GM06990 (cell line): Measurements from ENCODE around the gene GSE1.

ENCODE experiments used
- DNase-seq: peaks from one replicate; pipeline ENCODE4 v3.0.0-alpha.2; 2011; ENCODE audit not compliant: insufficient read length; ENCODE audit errors: extremely low read depth
- H3K27me3 ChIP-seq: replicated peaks from 2 replicates; pipeline ENCODE4 v1.6.0; 2011; ENCODE audit warnings: low read length; ENCODE audit not compliant: control insufficient read depth, insufficient read depth
- H3K36me3 ChIP-seq: 2 replicates; pipeline ENCODE4 v1.5.1; 2011; ENCODE audit warnings: low read length; ENCODE audit not compliant: control insufficient read depth, insufficient read depth
- H3K4me3 ChIP-seq: replicated peaks from 2 replicates; pipeline ENCODE4 v1.5.1; 2011; ENCODE audit warnings: low read depth, mild to moderate bottlenecking, control low read depth, low read length
- CTCF ChIP-seq: IDR thresholded peaks from 2 replicates; pipeline ENCODE4 v1.5.1; 2011; ENCODE audit warnings: low read length, control low read depth, mild to moderate bottlenecking, inconsistent platforms; ENCODE audit not compliant: insufficient read depth, poor library complexity, severe bottlenecking

Gene GSE1

GRCh38 chr16:85624646-85625045 lies 11.5 kb downstream of the GSE1 start:
- no peak for DNase-seq
- peaks cover 6% of the 10 kb centered on the region for H3K36me3 ChIP-seq
- H3K27me3 ChIP-seq = no peaks in the 10 kb centered on the region
- no peak for TF ChIP-seq CTCF
- no peak overlapping the region for H3K4me3 ChIP-seq

GRCh38 chr16:85625053-85625452 lies 11.9 kb downstream of the GSE1 start:
- Histone ChIP-seq H3K4me3 (no peak overlapping the region), H3K36me3 (peaks cover 6% of the 10 kb centered on the region), H3K27me3 (no peaks in the 10 kb centered on the region)
- no peak for TF ChIP-seq CTCF
- DNase-seq = no peak

- no peak for TF ChIP-seq CTCF
- H3K27me3 ChIP-seq = no peaks in the 10 kb centered on the region
- no peak overlapping the region for H3K4me3 ChIP-seq
- no peak for DNase-seq
- peaks cover 6% of the 10 kb centered on the region for H3K36me3 ChIP-seq
These were observed 12.5 kb downstream of the GSE1 start for GRCh38 chr16:85625485-85626117.

- Histone ChIP-seq H3K36me3 (peaks cover 6% of the 10 kb centered on the region), H3K4me3 (no peak overlapping the region), H3K27me3 (no peaks in the 10 kb centered on the region)
- DNase-seq = no peak
- TF ChIP-seq CTCF = no peak
These were observed 13.3 kb downstream of the GSE1 start for GRCh38 chr16:85626191-85626981.

DNA sequence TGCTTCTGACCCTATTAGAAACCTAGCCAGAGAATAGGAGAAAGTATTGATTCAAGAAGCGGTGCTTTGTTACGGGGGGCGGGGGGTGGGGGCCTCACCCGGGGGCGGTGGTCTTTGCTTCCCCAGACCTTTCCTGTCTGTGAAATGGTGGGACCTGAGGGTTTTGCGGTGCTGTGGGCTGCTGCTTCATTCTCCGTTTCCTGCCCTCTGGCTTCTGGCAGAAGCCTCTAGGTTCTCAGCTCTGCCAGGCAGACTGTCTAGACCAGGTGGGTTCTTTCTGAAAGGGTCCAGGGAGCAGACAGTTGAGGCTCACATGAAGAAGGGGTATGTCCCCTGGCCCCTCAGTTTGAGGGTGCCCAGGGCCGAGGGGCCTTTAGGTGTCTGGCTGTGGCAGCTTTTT lies 14.0 kb downstream of the GSE1 start:
- TF ChIP-seq CTCF = no peak
- no peaks in the 10 kb centered on the region for H3K27me3 ChIP-seq
- H3K4me3 ChIP-seq = no peak overlapping the region
- H3K36me3 ChIP-seq = peaks cover 6% of the 10 kb centered on the region
- no peak for DNase-seq
